ENCODE data around the gene DOCK4.

DNA sequence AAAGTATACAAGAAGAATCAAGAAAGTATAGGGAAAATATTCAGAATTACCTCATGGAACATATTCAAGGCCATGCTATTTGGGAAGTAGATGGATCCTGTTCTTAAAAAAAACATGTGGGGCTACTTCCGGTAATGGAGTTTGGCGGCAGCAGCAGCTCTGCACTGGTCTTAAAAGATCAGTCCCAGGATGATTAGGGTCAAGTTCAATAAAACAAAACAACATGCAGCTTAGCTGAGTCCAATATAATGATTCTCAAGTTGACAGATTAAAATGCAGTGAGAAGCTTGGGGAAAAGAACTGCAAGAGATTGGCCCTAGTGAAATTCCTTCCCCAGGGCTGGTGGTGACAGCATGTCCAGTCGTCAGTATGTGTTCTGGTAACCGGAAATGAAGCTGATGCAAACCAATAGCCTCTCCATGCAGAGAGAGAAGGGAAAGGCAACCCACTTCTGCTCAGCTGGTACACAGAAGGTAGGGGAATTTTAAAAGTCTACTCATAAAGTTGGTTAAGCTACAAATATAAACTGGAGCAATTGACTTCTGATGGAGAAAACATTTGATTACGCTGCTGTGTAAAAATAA lies 338.8 kb downstream of the DOCK4 start:
- TF ChIP-seq IRF2 (CRISPR knock-in tag; IDR thresholded peaks at IDR 0.05; ENCODE audit: borderline replicate concordance, low read depth) (no peak), ESRRA (CRISPR knock-in tag; IDR thresholded peaks at IDR 0.05; ENCODE audit: borderline replicate concordance) (no peak), ZNF416 (CRISPR knock-in tag; IDR thresholded peaks at IDR 0.05) (no peak), CREB1 (CRISPR knock-in tag; IDR thresholded peaks at IDR 0.05) (no peak), CBFB (CRISPR knock-in tag; IDR thresholded peaks at IDR 0.05; ENCODE audit: low read depth) (no peak), NFATC4 (CRISPR knock-in tag; IDR thresholded peaks at IDR 0.05) (no peak)
- TF ChIP-seq, protein P1, sequence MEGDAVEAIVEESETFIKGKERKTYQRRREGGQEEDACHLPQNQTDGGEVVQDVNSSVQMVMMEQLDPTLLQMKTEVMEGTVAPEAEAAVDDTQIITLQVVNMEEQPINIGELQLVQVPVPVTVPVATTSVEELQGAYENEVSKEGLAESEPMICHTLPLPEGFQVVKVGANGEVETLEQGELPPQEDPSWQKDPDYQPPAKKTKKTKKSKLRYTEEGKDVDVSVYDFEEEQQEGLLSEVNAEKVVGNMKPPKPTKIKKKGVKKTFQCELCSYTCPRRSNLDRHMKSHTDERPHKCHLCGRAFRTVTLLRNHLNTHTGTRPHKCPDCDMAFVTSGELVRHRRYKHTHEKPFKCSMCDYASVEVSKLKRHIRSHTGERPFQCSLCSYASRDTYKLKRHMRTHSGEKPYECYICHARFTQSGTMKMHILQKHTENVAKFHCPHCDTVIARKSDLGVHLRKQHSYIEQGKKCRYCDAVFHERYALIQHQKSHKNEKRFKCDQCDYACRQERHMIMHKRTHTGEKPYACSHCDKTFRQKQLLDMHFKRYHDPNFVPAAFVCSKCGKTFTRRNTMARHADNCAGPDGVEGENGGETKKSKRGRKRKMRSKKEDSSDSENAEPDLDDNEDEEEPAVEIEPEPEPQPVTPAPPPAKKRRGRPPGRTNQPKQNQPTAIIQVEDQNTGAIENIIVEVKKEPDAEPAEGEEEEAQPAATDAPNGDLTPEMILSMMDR (IDR thresholded peaks at IDR 0.05) = no peak
- TF ChIP-seq, protein P2, sequence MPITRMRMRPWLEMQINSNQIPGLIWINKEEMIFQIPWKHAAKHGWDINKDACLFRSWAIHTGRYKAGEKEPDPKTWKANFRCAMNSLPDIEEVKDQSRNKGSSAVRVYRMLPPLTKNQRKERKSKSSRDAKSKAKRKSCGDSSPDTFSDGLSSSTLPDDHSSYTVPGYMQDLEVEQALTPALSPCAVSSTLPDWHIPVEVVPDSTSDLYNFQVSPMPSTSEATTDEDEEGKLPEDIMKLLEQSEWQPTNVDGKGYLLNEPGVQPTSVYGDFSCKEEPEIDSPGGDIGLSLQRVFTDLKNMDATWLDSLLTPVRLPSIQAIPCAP (CRISPR knock-in tag; IDR thresholded peaks at IDR 0.05) = no peak
- TF ChIP-seq, protein P3, sequence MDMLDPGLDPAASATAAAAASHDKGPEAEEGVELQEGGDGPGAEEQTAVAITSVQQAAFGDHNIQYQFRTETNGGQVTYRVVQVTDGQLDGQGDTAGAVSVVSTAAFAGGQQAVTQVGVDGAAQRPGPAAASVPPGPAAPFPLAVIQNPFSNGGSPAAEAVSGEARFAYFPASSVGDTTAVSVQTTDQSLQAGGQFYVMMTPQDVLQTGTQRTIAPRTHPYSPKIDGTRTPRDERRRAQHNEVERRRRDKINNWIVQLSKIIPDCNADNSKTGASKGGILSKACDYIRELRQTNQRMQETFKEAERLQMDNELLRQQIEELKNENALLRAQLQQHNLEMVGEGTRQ (CRISPR knock-in tag; IDR thresholded peaks at IDR 0.05) = no peak
- TF ChIP-seq, protein P4, sequence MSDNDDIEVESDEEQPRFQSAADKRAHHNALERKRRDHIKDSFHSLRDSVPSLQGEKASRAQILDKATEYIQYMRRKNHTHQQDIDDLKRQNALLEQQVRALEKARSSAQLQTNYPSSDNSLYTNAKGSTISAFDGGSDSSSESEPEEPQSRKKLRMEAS (CRISPR knock-in tag; IDR thresholded peaks at IDR 0.05) = no peak
